WTC11 (cell line): ENCODE measurements around the gene PADI2. TPM values are rescaled to one million over a fixed set of nuclear protein-coding genes. Genes with fewer than 3 reads are reported as not detected.

Experiments used
- ATAC-seq: fragments of 200-7000 bp; cut with Tn5 transposase; 2 replicates; pipeline ENCODE4 v1.10.0; 2021; ENCODE audit warnings: mild to moderate bottlenecking, moderate library complexity
- CTCF ChIA-PET: fragments of 300-600 bp; sonication (Branson Sonifier 250); formaldehyde crosslinking; loops from one replicate; lab custom pipeline; 2021; ENCODE audit warnings: antibody characterized with exemption; lab: Charles Lee
- POLR2A ChIA-PET: fragments of 350-600 bp; sonication (Branson Sonifier 250); formaldehyde crosslinking; loops from one replicate; lab custom pipeline; 2021; ENCODE audit warnings: antibody characterized with exemption; lab: Charles Lee
- DNase-seq: peaks from one replicate; pipeline ENCODE4 v3.0.0; 2021; ENCODE audit warnings: low spot score
- H3K27ac Mint-ChIP-seq: 2 replicates; pipeline ENCODE4 v1.8.0; 2021; ENCODE audit warnings: mixed read lengths
- H3K27me3 Mint-ChIP-seq: 2 replicates; pipeline ENCODE4 v1.8.0; 2021; ENCODE audit warnings: low read depth, mild to moderate bottlenecking, moderate library complexity, mixed read lengths
- H3K36me3 Mint-ChIP-seq: 2 replicates; pipeline ENCODE4 v1.8.0; 2021; ENCODE audit warnings: mixed read lengths
- H3K4me1 Mint-ChIP-seq: 2 replicates; pipeline ENCODE4 v1.8.0; 2022; ENCODE audit warnings: mixed read lengths
- H3K4me3 Mint-ChIP-seq: 2 replicates; pipeline ENCODE4 v1.8.0; 2021; ENCODE audit warnings: mild to moderate bottlenecking, moderate library complexity, mixed read lengths
- H3K9me3 Mint-ChIP-seq: 2 replicates; pipeline ENCODE4 v1.8.0; 2021; ENCODE audit warnings: mixed read lengths
- ATF1 ChIP-seq: sonication (generic); formaldehyde crosslinking; IDR thresholded peaks from 2 replicates; pipeline ENCODE4 v1.8.1; 2023; ENCODE audit warnings: mild to moderate bottlenecking, moderate library complexity, missing genetic modification reagents
- GABPB1 ChIP-seq: sonication (generic); formaldehyde crosslinking; IDR thresholded peaks from 2 replicates; pipeline ENCODE4 v1.8.1; 2023; ENCODE audit warnings: mild to moderate bottlenecking, missing genetic modification reagents
- HMGXB4 ChIP-seq: sonication (generic); formaldehyde crosslinking; IDR thresholded peaks from 2 replicates; pipeline ENCODE4 v1.8.1; 2023; ENCODE audit warnings: mild to moderate bottlenecking, moderate library complexity, missing genetic modification reagents
- MYBL2 ChIP-seq: sonication (generic); formaldehyde crosslinking; IDR thresholded peaks from 2 replicates; pipeline ENCODE4 v1.8.1; 2023; ENCODE audit warnings: mild to moderate bottlenecking, moderate library complexity, missing genetic modification reagents
- PRDM15 ChIP-seq: sonication (generic); formaldehyde crosslinking; IDR thresholded peaks from 2 replicates; pipeline ENCODE4 v1.8.0; 2022; ENCODE audit warnings: missing genetic modification reagents
- PRRX2 ChIP-seq: fragments of 250-450 bp; sonication (Bioruptor Pico); IDR thresholded peaks from 2 replicates; pipeline ENCODE4 v1.8.0; 2021; ENCODE audit warnings: mild to moderate bottlenecking
- SP1 ChIP-seq: sonication (generic); formaldehyde crosslinking; conservative IDR thresholded peaks from 2 replicates; pipeline ENCODE4 v1.8.1; 2022; ENCODE audit warnings: missing genetic modification reagents
- TCF7 ChIP-seq: sonication (generic); formaldehyde crosslinking; IDR thresholded peaks from 2 replicates; pipeline ENCODE4 v1.8.0; 2022; ENCODE audit warnings: mild to moderate bottlenecking, low read depth, missing genetic modification reagents, moderate library complexity
- TEAD4 ChIP-seq: sonication (generic); formaldehyde crosslinking; IDR thresholded peaks from 2 replicates; pipeline ENCODE4 v1.8.0; 2022; ENCODE audit warnings: mild to moderate bottlenecking, missing genetic modification reagents
- TP53 ChIP-seq: sonication (generic); formaldehyde crosslinking; IDR thresholded peaks from 2 replicates; pipeline ENCODE4 v1.8.1; 2023; ENCODE audit warnings: mild to moderate bottlenecking, missing genetic modification reagents
- ZMAT4 ChIP-seq: fragments of 250-450 bp; sonication (Bioruptor Pico); IDR thresholded peaks from 2 replicates; pipeline ENCODE4 v1.9.0; 2021; ENCODE audit warnings: mild to moderate bottlenecking
- ZNF263 ChIP-seq: sonication (generic); formaldehyde crosslinking; IDR thresholded peaks from 2 replicates; pipeline ENCODE4 v1.8.1; 2022; ENCODE audit warnings: low read depth, mild to moderate bottlenecking, moderate library complexity, missing genetic modification reagents
- ZNF396 ChIP-seq: fragments of 250-450 bp; sonication (Bioruptor Pico); IDR thresholded peaks from 2 replicates; pipeline ENCODE4 v1.8.0; 2021; ENCODE audit warnings: mild to moderate bottlenecking, moderate library complexity, borderline replicate concordance
- total RNA-seq: library from RNA; stranded (reverse); gene quantifications from 3 replicates; pipeline ENCODE4 v1.2.3, GENCODE V29; 2021
- TF ChIP-seq, protein P1 (sequence below): sonication (generic); formaldehyde crosslinking; conservative IDR thresholded peaks from 2 replicates; pipeline ENCODE4 v1.8.1; 2022; ENCODE audit warnings: mild to moderate bottlenecking, missing genetic modification reagents
- TF ChIP-seq, protein P2 (sequence below): sonication (generic); formaldehyde crosslinking; IDR thresholded peaks from 2 replicates; pipeline ENCODE4 v1.8.1; 2023; ENCODE audit warnings: mild to moderate bottlenecking, missing genetic modification reagents, moderate library complexity
- TF ChIP-seq, protein P3 (sequence below): sonication (generic); formaldehyde crosslinking; IDR thresholded peaks from 2 replicates; pipeline ENCODE4 v1.8.0; 2023; ENCODE audit warnings: missing genetic modification reagents, mild to moderate bottlenecking, borderline replicate concordance
- TF ChIP-seq, protein P4 (sequence below): fragments of 250-450 bp; sonication (Bioruptor Pico); conservative IDR thresholded peaks from 2 replicates; pipeline ENCODE4 v1.9.0; 2021; ENCODE audit warnings: mild to moderate bottlenecking
- TF ChIP-seq, protein P5 (sequence below): sonication (generic); formaldehyde crosslinking; IDR thresholded peaks from 2 replicates; pipeline ENCODE4 v1.8.1; 2023; ENCODE audit warnings: mild to moderate bottlenecking, missing genetic modification reagents, moderate library complexity

Gene PADI2
- total RNA-seq, 1 experiment from 2014 or later: 3.8 TPM

DNA sequence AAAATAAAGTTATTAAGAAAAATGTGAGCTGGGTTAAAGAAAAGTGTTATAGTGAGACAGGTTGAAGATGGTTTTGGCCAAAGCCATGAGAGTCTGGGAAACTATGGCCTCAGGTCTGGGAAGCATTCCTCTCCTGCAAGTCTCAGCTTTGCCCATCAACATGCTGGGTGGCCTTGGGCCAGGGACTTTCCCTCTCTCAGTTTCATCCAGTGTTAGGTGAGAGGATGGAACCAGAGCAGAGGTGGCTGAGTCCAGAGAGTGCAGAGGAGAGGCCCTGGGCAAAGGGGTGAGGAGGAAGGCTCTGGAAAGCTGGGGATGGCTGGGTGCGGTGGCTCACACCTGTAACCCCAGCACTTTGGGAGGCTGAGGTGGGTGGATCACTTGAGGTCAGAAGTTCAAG, 10.5 kb downstream of the PADI2 start:
- Mint-ChIP-seq H3K4me3 (no peak overlapping the region), H3K27ac (no peak overlapping the region), H3K9me3 (no peaks in the 10 kb centered on the region), H3K4me1 (no peaks in the 10 kb centered on the region), H3K36me3 (no peaks in the 10 kb centered on the region), H3K27me3 (no peaks in the 10 kb centered on the region)
- ATAC-seq: no peak
- DNase-seq: no peak
- POLR2A ChIA-PET: no interaction called here
- TF ChIP-seq SP1 (CRISPR knock-in tag) (no peak), PRDM15 (CRISPR knock-in tag) (no peak), TP53 (CRISPR knock-in tag) (no peak), MYBL2 (no peak)
- TF ChIP-seq, protein P1, sequence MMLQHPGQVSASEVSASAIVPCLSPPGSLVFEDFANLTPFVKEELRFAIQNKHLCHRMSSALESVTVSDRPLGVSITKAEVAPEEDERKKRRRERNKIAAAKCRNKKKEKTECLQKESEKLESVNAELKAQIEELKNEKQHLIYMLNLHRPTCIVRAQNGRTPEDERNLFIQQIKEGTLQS (CRISPR knock-in tag): no peak
- TF ChIP-seq, protein P2, sequence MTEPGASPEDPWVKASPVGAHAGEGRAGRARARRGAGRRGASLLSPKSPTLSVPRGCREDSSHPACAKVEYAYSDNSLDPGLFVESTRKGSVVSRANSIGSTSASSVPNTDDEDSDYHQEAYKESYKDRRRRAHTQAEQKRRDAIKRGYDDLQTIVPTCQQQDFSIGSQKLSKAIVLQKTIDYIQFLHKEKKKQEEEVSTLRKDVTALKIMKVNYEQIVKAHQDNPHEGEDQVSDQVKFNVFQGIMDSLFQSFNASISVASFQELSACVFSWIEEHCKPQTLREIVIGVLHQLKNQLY: no peak
- TF ChIP-seq, protein P3, sequence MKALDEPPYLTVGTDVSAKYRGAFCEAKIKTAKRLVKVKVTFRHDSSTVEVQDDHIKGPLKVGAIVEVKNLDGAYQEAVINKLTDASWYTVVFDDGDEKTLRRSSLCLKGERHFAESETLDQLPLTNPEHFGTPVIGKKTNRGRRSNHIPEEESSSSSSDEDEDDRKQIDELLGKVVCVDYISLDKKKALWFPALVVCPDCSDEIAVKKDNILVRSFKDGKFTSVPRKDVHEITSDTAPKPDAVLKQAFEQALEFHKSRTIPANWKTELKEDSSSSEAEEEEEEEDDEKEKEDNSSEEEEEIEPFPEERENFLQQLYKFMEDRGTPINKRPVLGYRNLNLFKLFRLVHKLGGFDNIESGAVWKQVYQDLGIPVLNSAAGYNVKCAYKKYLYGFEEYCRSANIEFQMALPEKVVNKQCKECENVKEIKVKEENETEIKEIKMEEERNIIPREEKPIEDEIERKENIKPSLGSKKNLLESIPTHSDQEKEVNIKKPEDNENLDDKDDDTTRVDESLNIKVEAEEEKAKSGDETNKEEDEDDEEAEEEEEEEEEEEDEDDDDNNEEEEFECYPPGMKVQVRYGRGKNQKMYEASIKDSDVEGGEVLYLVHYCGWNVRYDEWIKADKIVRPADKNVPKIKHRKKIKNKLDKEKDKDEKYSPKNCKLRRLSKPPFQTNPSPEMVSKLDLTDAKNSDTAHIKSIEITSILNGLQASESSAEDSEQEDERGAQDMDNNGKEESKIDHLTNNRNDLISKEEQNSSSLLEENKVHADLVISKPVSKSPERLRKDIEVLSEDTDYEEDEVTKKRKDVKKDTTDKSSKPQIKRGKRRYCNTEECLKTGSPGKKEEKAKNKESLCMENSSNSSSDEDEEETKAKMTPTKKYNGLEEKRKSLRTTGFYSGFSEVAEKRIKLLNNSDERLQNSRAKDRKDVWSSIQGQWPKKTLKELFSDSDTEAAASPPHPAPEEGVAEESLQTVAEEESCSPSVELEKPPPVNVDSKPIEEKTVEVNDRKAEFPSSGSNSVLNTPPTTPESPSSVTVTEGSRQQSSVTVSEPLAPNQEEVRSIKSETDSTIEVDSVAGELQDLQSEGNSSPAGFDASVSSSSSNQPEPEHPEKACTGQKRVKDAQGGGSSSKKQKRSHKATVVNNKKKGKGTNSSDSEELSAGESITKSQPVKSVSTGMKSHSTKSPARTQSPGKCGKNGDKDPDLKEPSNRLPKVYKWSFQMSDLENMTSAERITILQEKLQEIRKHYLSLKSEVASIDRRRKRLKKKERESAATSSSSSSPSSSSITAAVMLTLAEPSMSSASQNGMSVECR (CRISPR knock-in tag): no peak
- CTCF ChIA-PET: no interaction called here

DNA sequence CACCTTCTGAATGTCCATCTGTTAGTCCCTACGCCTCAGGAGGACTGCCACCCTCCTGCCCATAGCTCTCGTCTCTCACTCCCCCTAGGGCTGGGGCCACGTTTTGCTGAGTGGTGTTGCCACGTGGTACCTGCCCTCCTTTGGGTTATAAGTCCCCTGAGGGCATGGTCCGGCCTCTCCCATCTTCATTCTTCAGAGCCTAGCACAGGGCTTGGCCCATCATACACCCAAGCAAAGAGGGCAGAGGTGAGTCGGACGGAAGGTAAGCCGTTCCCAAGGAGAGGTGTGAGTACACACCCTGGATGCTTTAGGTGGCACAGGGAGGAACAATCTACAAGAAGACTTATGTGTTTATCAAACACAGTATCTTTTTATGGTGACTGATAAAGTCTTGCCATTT, 10.9 kb downstream of the PADI2 start:
- no peaks in the 10 kb centered on the region for H3K36me3 Mint-ChIP-seq
- H3K27me3 Mint-ChIP-seq: no peaks in the 10 kb centered on the region
- no peak for ATAC-seq
- H3K27ac Mint-ChIP-seq: no peak overlapping the region
- CTCF ChIA-PET: no interaction called here
- H3K4me3 Mint-ChIP-seq: no peak overlapping the region
- TF ChIP-seq PRRX2 (CRISPR knock-in tag) (no peak), SP1 (CRISPR knock-in tag) (no peak), HMGXB4 (CRISPR knock-in tag) (no peak), ATF1 (CRISPR knock-in tag) (no peak), GABPB1 (CRISPR knock-in tag) (no peak)
- POLR2A ChIA-PET: interaction anchor here (0.6 kb wide), 1 partner anchor 310 kb away, joined by 3 read pairs; no protein-coding TSS in a partner anchor
- no peak for DNase-seq
- no peaks in the 10 kb centered on the region for H3K4me1 Mint-ChIP-seq
- H3K9me3 Mint-ChIP-seq: no peaks in the 10 kb centered on the region

DNA sequence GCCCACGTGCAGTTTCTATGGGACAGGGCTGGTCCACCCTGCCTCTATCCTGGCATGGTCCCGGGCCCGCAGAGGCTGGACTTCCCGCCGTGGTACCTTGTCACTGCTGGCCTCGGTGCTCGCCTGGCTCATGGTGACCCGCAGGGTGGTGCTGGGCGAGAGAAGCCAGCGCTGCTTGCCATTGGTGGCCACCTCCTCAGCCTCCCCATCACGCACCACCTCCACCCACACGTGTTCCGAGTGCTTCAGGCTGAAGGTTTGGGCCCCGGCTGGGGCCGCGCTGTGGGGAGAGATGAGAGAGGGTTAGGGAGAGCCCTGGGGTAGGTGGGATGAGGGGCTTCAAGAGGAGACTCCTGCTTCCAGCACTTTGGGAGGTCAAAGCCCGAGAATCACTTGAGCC, 14.5 kb downstream of the PADI2 start:
- ChIA-PET CTCF (no interaction called here), POLR2A (no interaction called here)
- DNase-seq (no peak), ATAC-seq (no peak)
- Mint-ChIP-seq H3K9me3 (no peaks in the 10 kb centered on the region), H3K36me3 (no peaks in the 10 kb centered on the region), H3K4me1 (peaks cover under 1% of the 10 kb centered on the region; the same call in 1 of the 2 replicates), H3K27ac (no peak overlapping the region), H3K27me3 (no peaks in the 10 kb centered on the region), H3K4me3 (no peak overlapping the region)
- no peak for TF ChIP-seq PRRX2 (CRISPR knock-in tag)
- TF ChIP-seq ZNF396 (CRISPR knock-in tag): no peak
- no peak for TF ChIP-seq ZNF263 (CRISPR knock-in tag)
- TF ChIP-seq, protein P4, sequence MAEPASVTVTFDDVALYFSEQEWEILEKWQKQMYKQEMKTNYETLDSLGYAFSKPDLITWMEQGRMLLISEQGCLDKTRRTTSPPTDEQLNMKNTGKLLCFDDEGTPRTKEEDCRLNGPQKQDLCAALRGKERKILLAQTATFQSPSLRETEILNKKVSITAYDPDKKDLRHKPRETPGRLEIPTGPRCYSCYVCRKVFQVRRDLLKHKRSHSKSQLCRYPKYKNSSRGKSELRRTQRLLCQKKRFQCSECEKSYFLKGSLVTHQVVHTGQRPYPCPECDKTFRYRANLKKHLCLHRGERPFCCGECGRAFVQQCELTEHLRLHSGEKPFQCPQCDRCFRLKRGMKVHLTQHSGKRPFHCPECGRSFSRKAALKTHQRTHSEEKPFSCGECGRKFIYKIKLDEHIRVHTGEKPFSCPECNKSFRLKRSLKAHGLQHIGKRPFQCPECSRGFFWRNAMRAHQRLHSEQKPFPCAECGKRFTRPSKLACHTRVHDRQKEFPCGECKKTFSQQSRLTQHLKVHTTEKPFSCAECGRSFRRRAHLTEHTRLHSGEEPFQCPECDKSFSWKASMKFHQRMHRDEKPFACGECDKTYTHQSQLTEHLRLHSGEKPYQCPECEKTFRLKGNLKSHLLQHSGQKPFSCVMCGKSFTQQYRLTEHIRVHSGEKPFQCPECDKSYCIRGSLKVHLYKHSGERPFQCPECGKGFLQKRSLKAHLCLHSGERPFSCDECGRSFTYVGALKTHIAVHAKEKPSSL (CRISPR knock-in tag): no peak
- TF ChIP-seq, protein P5, sequence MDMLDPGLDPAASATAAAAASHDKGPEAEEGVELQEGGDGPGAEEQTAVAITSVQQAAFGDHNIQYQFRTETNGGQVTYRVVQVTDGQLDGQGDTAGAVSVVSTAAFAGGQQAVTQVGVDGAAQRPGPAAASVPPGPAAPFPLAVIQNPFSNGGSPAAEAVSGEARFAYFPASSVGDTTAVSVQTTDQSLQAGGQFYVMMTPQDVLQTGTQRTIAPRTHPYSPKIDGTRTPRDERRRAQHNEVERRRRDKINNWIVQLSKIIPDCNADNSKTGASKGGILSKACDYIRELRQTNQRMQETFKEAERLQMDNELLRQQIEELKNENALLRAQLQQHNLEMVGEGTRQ (CRISPR knock-in tag): no peak
- no peak for TF ChIP-seq TEAD4 (CRISPR knock-in tag)
- no peak for TF ChIP-seq TCF7 (CRISPR knock-in tag)
- no peak for TF ChIP-seq ZMAT4 (CRISPR knock-in tag)
